ENCODE data around the gene OOSP4A.

GRCh38 chr11:59939482-59939881 is 24.4 kb upstream of the OOSP4A start:
- TF ChIP-seq CTCF (IDR thresholded peaks at IDR 0.05) = no peak
- TF ChIP-seq POLR2A (IDR thresholded peaks at IDR 0.05) = no peak
- TF ChIP-seq POLR2AphosphoS5 (IDR thresholded peaks at IDR 0.05) = no peak

Data from sigmoid colon (tissue), 4 donors.